GM12892 (cell line): Measurements from ENCODE around the gene GP1BB.

Source experiments
- POLR2A ChIP-seq: IDR thresholded peaks from 2 replicates; pipeline ENCODE4 v1.6.1; 2011; ENCODE audit warnings: low read depth, low read length, control low read depth
- POLR2AphosphoS5 ChIP-seq: IDR thresholded peaks from 2 replicates; pipeline ENCODE4 v1.6.1; 2011; ENCODE audit warnings: low read depth, low read length, control low read depth
- TAF1 ChIP-seq: IDR thresholded peaks from 2 replicates; pipeline ENCODE4 v1.6.1; 2011; ENCODE audit warnings: low read depth, mild to moderate bottlenecking, control low read depth, low read length, borderline replicate concordance

- TF ChIP-seq POLR2A (no peak), POLR2AphosphoS5 (no peak), TAF1 (no peak)
Measured at GRCh38 chr22:19718456-19719049, 4.8 kb upstream of the GP1BB start.
